Transverse colon (tissue), 3 donors: Measurements from ENCODE around the gene GPHA2.

Experiments
- CTCF ChIP-seq, 5 experiments: fragments of 200-600 bp in 3 of 5; fragments of 450-650 bp in 2 of 5; sonication (generic) in 3 of 5; IDR thresholded peaks; 1 replicate in 2 of 5; 2 replicates in 3 of 5; pipeline ENCODE4 v1.5.1; 2016 to 2017; ENCODE audit warnings: antibody characterized with exemption in 5 of 5, inconsistent platforms in 3 of 5, mild to moderate bottlenecking in 2 of 5, moderate library complexity in 1 of 5
- EP300 ChIP-seq: sonication (generic); formaldehyde crosslinking; IDR thresholded peaks from one replicate; pipeline ENCODE4 v1.6.1; 2017; ENCODE audit warnings: antibody characterized with exemption, low read depth
- POLR2A ChIP-seq: fragments of 450-650 bp; IDR thresholded peaks from one replicate; pipeline ENCODE4 v1.6.1; 2016; ENCODE audit warnings: antibody characterized with exemption, mild to moderate bottlenecking, moderate library complexity

GRCh38 chr11:64900263-64900678, 35.4 kb downstream of the GPHA2 start:
- TF ChIP-seq CTCF (IDR thresholded peaks at IDR 0.05) (no peak), POLR2A (no peak), EP300 (no peak)
